ENCODE results near the gene SBSN.

Gene SBSN

GRCh38 chr19:35529241-35530218 is 1.4 kb upstream of the SBSN start:
- no peak for DNase-seq

- no peak for DNase-seq
These were observed 2.2 kb downstream of the SBSN start for GRCh38 chr19:35525873-35526272.

- no peak for DNase-seq
These were observed 3.8 kb downstream of the SBSN start for GRCh38 chr19:35524181-35524837.

GRCh38 chr19:35522745-35523327 is 5.3 kb downstream of the SBSN start:
- no peak for DNase-seq

- DNase-seq = no peak
These were observed 6.9 kb downstream of the SBSN start for GRCh38 chr19:35521124-35521743.

GRCh38 chr19:35519291-35519690 is 8.8 kb downstream of the SBSN start:
- no peak for DNase-seq

GRCh38 chr19:35518313-35518712 is 9.8 kb downstream of the SBSN start:
- no peak for DNase-seq

GRCh38 chr19:35517342-35517741 is 10.8 kb downstream of the SBSN start:
- DNase-seq = no peak

GRCh38 chr19:35516310-35516709 is 11.8 kb downstream of the SBSN start:
- no peak for DNase-seq

GRCh38 chr19:35514282-35514809 is 13.8 kb downstream of the SBSN start:
- DNase-seq = no peak

- no peak for DNase-seq
These were observed 14.4 kb downstream of the SBSN start, which contains the start of gene DMKN for GRCh38 chr19:35513628-35514281. Gene DMKN (minus strand): TSS chr19:35513649. CDS start chr19:35513475, 174 bp downstream.

GRCh38 chr19:35512831-35513627 is 15.1 kb downstream of the SBSN start:
- no peak for DNase-seq

- no peak for DNase-seq
These were observed 16.8 kb downstream of the SBSN start for GRCh38 chr19:35511337-35511736.

GRCh38 chr19:35510626-35510964 is 17.5 kb downstream of the SBSN start:
- no peak for DNase-seq

- peak; percentile 70 for DNase-seq
These were observed 18.1 kb downstream of the SBSN start for GRCh38 chr19:35509861-35510625.

GRCh38 chr19:35509018-35509652 is 19.0 kb downstream of the SBSN start:
- peak; percentile 47 for DNase-seq

- DNase-seq = no peak
These were observed 20.0 kb downstream of the SBSN start for GRCh38 chr19:35508129-35508528.

- no peak for DNase-seq
These were observed 20.6 kb downstream of the SBSN start for GRCh38 chr19:35507561-35507960.

GRCh38 chr19:35506011-35506410 is 22.1 kb downstream of the SBSN start:
- DNase-seq = no peak

- DNase-seq = no peak
These were observed 25.4 kb downstream of the SBSN start for GRCh38 chr19:35502751-35503150.

All from CD4-positive, alpha-beta T cell treated with Interleukin-10 for 1 hour (primary cell).